HG02610 (cell line): ENCODE results near the gene PADI3.
"Not testable (repeated sequence)": the region's sequence is repeated elsewhere in the genome, so short reads cannot be mapped to it uniquely, and the experiment has no call there.

Experiments used
- ATAC-seq: cut with Tn5 transposase; IDR thresholded peaks from one replicate; pipeline ENCODE4 v1.9.1; 2021; ENCODE audit warnings: mild to moderate bottlenecking, moderate library complexity; ENCODE audit not compliant: unreplicated experiment

The PADI3 gene

GRCh38 chr1:17239420-17239819 is 9.5 kb upstream of the PADI3 start:
- ATAC-seq = no peak

GRCh38 chr1:17241011-17241779 is 7.7 kb upstream of the PADI3 start:
- ATAC-seq = not testable (repeated sequence)

GRCh38 chr1:17241780-17242074 is 7.2 kb upstream of the PADI3 start:
- not testable (repeated sequence) for ATAC-seq

DNA sequence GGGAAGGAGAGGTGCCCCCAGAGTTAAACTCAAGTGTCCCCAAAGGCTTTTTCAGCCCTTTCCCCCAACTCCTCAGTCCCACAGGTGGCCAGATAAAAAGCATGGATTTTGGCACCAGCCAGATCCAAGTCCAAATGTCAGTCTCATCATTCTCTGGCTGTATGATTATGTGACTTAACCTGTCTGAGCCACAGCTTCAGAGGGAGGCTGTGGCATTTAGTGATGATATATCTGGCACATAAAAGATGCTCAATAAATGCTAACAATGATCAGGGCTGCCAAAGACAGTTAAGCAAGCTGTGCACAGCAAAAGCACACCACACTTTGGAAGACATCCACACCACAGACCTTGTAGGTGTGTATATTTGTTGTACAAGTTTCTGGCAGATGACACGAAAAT is 5.6 kb upstream of the PADI3 start:
- no peak for ATAC-seq

DNA sequence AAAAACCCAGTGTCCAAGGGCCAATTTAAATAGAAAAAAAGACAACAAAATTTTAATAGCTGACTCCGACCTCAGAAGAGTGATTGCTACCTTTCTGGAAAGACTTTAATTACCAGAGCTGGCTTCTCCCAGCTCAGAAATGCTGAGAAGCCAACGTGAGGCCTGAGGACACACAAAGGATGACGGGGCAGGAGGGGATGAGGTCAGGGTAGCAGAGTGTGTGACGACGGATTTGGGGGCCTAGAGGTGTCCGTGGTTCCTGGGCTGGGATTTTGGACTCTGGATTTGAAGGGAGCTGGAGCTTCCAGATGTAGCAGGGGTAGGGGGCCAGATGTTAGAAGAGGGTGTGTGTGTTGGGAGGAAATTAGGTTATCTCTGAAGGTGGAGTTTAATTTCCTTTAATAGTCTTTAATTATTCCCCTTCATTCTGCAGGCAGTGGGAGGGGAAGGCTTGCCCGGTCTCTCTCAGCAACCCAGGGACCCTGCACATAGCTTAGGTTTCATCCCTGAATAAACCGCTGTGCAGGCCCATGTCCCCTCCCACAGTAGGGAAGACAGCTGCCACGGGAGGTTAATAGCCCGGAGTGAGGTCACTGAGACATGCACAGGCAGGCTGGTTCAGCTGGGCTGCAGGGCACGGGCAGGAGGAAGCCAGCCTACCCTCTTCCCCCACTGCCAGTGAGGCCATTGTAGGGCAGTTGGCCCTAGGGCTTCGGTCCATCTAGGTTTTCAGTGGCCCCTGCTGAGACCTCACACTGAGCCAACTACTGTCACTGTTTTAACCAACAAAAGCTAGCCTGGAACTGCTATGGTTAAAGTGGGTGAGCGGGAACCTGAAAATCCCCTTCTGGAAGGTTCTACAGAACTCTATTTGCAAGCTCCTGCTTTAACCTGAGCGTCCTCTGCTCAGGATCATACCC is 3.8 kb upstream of the PADI3 start:
- ATAC-seq = no peak

- ATAC-seq = no peak
Observed at GRCh38 chr1:17245816-17246325, 3.0 kb upstream of the PADI3 start.

DNA sequence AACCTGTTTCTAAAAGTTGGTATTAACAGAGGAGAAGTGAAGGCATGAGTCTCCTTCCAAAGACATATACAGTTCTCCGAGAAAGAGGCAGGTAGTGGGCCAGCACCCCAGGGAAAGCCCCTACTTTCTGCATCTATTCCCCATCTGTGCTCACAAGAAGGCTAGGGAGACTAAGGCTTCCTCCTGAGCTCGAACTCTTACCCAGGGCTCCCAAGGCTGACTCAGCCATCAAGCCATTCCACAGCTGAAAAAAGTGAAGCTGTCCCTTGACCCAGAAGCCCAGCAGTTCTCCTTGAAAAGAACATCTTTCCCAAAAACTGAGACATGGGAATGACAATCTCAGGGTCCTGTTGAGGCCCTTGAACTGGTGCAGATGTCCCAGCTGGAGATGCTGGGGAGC is 1.9 kb upstream of the PADI3 start:
- ATAC-seq = no peak

GRCh38 chr1:17250601-17251000 is 1.7 kb downstream of the PADI3 start:
- no peak for ATAC-seq

GRCh38 chr1:17251246-17251645 is 2.3 kb downstream of the PADI3 start:
- no peak for ATAC-seq

GRCh38 chr1:17251701-17252376 is 2.9 kb downstream of the PADI3 start:
- no peak for ATAC-seq

DNA sequence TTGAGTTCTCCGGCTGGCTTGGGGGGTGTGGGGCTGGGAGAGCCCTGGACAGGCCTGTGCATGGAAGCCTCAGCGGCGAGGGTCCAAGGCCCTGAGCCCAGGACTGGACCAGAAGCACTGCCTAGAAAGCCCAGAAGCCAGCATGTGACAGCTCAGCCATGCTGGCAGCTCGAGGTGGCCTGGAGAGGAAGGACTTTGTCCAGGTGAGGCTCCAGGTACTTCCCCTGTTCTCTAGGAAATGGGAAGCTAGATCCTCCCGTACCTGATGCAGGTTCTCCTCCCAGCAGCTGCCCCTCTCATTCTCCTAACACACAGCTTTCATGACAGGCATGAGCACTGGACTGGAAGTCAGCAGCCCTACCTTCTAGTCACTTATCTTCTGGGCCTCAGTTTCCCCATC is 6.4 kb downstream of the PADI3 start:
- no peak for ATAC-seq

DNA sequence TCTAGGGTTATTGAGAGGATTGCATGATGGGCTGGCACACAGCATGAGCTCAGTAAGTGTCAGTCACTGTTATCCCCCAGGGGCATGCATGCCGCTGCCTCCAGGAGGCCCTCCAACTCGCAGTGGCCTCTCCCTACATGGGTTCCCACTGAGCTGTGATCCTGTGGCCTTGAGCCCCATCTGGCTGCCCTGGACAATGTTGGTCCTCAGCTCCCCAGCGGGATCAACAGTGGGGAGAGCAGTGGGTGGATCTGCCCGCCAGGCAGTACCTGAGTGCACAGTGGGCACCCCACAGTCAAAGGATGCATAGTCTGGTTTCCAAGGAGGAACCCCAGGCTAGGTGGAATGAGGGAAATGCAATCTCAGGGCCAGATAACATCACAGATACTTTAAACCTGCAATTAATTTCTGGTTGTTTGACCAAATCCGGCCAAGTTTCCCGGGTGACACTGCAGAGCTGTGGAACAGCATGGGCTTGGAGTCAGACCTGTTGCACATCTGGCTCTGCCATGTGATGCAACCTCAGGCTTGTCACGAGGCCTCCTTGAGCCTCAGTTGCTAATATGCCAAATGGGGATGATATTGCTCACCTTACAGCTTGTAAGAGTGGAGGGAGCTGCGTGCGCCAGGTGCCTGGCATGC is 9.3 kb downstream of the PADI3 start:
- no peak for ATAC-seq

GRCh38 chr1:17258758-17259130 is 9.8 kb downstream of the PADI3 start:
- ATAC-seq = no peak

- ATAC-seq = no peak
Observed at GRCh38 chr1:17259233-17259873, 10.5 kb downstream of the PADI3 start.

- ATAC-seq = no peak
Observed at GRCh38 chr1:17260264-17260663, 11.4 kb downstream of the PADI3 start.

DNA sequence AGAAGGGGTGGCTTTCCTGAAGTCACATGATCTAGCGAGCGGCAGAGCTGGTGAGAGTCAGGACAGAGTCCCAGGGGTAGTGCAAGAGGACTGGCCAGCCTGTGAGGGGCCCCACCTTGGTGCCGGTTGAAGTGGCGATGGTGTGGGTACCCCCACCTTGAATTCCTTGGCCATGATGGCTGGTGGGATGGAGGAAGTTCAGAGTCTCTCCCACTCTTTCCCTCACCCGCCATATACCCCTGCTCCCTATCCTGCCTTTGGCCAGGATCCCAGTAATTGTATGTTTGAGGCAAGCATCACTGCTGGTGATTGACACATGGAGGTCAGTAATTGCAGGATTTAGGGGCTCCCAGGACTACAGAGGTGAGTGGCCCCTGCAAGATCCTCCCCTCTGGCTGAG is 11.8 kb downstream of the PADI3 start:
- ATAC-seq = no peak

DNA sequence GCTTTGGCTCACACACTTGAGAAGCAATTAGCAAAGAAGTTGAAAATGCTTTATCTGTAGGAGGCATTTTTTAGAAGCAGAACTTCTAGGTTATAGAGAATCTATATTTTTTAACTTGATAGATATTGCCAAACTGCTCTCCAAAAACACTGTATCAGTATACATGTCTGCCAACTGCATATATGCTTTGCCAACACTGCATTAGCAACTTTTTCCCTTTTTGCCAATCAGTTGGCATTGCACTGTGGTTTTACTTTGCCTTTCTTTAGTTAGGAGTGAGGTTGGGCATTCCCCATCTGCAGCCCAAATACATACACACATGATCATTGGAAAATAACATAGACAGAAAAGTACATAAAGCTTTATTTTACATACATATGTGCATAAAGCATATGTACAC is 15.0 kb downstream of the PADI3 start:
- no peak for ATAC-seq

DNA sequence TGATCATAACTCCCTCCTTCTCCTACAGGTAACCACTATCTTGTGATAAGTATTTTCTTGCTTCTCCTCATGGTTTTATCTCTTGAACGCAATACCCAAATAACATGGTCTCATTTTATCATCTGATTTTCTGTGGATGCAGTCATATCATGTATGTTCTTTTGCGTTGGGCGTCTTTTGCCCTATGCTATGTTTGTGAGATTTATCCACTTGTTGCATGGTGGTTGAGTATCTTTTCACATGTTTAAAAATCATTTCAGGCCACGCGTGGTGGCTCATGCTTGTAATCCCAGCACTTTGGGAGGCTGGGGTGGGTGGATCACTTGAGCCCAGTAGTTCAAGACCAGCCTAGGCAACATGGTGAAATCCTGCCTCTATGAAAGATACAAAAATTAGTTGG is 15.6 kb downstream of the PADI3 start:
- ATAC-seq = no peak

- no peak for ATAC-seq
Observed at GRCh38 chr1:17265162-17265561, 16.3 kb downstream of the PADI3 start.

- ATAC-seq = no peak
Observed at GRCh38 chr1:17265950-17266349, 17.1 kb downstream of the PADI3 start.
